GM12874 (cell line): ENCODE measurements around the gene CBY1.

Source experiments
- TF ChIP-seq, protein P1 (sequence below): IDR thresholded peaks from 2 replicates; pipeline ENCODE4 v1.5.1; 2011; ENCODE audit warnings: low read depth, mild to moderate bottlenecking, control low read depth, low read length, moderate library complexity; ENCODE audit not compliant: insufficient read depth

The CBY1 gene

DNA sequence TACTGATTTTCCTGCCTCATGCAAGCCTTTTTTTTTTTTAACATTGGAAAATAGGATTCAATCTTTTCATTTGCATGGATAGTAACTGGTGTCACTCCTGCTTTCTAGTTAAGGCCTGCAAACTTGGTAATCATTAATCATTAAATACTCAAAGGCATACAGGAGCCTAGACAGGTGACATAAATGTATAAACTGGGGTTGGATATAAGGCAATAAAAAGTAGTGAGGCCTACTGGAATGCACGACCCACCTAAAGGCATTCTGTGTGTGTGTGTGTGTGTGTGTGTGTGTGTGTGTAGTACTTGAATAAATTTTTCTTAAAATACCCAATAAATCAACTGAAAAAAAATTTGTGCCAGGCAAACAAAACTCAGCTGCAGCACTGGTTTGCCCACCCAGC is 33.2 kb downstream of the CBY1 start:
- TF ChIP-seq, protein P1, sequence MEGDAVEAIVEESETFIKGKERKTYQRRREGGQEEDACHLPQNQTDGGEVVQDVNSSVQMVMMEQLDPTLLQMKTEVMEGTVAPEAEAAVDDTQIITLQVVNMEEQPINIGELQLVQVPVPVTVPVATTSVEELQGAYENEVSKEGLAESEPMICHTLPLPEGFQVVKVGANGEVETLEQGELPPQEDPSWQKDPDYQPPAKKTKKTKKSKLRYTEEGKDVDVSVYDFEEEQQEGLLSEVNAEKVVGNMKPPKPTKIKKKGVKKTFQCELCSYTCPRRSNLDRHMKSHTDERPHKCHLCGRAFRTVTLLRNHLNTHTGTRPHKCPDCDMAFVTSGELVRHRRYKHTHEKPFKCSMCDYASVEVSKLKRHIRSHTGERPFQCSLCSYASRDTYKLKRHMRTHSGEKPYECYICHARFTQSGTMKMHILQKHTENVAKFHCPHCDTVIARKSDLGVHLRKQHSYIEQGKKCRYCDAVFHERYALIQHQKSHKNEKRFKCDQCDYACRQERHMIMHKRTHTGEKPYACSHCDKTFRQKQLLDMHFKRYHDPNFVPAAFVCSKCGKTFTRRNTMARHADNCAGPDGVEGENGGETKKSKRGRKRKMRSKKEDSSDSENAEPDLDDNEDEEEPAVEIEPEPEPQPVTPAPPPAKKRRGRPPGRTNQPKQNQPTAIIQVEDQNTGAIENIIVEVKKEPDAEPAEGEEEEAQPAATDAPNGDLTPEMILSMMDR = no peak

DNA sequence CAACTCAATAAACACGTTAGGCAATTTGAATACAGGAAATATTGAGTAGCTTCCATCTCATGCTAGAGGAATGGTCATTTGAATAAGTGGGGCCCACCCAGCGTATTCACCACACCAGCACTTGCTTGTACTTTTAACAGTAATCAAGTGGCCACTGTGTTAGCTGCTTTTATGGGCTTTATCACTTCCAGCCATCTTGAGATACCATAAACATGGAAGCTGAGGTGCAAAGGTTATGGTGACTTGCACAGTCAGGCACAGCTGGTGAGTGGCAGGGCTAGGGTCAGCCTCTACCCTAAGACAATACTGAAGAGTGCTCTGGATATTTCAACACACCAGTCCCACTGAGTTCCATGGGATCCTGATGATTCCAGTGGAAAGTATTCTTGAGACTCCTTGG is 37.6 kb downstream of the CBY1 start:
- TF ChIP-seq, protein P1 = no peak

DNA sequence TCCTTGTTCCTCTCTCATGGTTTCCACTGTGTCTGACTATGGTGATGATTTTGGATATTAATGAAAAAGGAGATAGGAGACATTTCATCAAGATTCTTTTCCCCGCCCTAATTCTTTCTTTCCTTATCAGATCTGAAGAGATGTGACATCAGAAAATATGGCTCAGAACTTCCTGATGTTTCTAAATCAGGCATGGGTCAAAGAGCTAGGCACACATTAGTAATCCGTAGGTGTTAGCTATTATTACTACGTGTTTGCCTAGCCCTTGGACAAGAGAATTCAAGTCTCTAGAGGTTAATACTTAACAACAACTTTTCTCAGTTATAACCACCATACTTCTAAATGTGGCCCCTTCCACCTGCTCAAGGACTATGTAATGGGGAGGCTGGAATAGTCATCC is 38.5 kb downstream of the CBY1 start:
- TF ChIP-seq, protein P1 = no peak

DNA sequence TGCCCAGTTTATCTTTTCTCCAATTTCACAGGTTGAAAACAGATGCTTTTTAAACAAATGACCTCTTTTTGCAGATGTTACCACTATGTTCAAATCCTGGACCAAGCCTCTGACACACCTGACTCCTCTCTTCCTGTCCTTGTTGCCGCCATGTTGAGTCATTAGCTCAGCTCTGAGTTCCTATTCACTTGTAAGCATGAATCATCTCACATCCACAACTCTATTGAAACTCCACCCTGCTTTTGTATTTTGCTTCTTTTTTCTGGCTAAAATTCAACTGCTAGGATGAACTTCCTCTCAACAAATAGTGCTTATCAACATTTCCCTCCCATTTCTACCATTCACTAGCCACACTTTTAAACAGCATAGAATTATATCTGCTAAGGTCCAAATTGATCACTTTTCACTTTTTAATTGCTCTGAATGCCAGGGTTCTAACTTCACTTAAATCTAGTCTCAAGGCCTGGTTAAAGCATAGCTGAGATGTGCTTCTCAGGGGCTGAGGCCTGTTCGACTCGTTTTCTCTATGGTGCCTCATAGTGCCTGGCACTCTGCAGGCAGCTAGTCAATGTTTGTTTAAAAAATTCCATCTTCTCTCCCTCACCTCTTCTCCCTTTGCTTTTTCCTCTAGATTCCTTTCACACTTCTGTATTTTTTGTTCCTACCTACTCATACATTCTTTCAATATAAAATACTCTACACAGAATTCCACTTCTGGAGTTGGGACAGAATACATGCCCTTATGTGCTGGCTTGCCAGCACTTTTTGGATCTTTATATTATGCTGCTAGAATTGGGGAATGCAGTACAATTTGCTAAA is 40.4 kb downstream of the CBY1 start:
- TF ChIP-seq, protein P1 = no peak

DNA sequence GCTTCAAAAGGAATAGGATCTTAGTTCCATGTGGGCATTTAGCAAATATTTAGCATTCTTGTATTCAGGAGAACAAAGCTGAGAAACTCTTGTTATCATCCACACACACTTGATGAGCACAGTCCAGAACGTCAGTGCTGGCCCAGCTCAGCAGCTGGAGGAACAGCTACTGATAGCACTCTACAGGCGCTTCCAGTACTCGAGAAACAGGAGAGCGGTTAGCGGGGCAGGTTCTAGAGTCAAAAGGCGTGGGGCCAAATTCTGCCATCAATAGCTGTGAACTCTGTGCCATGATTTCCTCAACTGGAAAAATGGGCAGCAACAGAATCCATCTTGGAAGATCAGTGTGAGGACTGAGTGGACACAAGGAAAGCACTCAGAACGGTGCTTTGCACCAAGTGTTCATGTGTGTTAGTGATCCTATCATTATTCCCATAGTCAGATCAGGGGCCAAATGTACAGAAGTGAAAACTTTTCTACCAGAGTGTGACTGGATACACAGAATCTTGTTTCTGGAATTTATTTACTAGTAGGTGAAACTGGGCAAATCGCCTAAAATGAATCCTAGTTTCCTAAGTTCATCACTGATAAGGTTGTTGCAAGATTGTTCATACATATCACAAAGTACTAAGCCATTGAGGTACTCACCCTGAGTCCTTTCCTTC is 41.1 kb downstream of the CBY1 start:
- TF ChIP-seq, protein P1 = no peak

DNA sequence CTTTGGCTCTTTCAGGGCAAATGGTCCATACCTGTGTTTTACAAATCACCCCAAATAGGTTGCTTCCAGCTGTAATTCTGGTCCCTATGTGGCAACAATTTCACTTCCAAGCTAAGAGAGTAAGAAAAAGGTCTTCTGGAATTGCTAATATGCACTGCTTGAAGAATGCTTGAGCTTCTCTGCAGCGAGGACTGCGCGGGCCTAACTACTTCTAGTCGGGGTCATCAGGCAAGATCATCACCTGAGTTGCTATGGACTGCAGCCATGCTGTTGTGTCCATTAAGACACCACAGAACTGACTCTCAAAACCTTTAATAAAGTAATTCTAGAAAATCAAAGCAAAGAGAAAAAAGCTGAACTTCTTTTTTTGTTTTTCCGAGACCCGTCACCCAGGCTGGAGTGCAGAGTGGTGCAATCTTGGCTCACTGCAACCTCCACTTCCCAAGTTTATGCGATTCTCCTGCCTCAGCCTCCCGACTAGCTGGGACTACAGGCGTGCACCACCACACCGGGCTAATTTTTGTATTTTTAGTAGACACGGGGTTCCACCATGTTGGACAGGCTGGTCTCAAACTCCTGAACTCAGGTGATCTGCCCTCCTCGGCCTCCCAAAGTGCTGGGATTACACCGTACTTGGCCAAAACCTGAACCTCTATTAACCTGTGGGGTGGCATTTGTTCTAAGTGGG is 42.1 kb downstream of the CBY1 start:
- TF ChIP-seq, protein P1 = no peak

DNA sequence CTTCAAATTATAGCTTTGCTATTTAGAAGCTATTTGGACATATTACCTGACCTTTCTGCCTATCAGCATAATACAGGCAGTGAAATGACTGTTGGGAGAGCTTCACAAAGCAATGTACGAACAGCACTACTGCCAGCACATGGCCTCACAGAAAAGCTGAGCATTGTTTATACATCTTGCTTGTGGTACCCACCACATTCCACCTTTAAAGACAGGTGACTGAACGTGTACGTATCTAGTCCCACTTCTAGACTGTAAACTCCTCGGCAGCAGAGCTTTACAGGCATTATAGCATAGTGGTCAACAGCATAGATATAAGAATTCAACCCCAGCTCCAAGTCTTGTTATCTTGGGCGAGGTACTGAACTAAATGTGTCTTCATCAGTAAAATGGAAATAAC is 42.7 kb downstream of the CBY1 start:
- TF ChIP-seq, protein P1 = no peak
